ENCODE data around the gene UGCG.

The UGCG gene

DNA sequence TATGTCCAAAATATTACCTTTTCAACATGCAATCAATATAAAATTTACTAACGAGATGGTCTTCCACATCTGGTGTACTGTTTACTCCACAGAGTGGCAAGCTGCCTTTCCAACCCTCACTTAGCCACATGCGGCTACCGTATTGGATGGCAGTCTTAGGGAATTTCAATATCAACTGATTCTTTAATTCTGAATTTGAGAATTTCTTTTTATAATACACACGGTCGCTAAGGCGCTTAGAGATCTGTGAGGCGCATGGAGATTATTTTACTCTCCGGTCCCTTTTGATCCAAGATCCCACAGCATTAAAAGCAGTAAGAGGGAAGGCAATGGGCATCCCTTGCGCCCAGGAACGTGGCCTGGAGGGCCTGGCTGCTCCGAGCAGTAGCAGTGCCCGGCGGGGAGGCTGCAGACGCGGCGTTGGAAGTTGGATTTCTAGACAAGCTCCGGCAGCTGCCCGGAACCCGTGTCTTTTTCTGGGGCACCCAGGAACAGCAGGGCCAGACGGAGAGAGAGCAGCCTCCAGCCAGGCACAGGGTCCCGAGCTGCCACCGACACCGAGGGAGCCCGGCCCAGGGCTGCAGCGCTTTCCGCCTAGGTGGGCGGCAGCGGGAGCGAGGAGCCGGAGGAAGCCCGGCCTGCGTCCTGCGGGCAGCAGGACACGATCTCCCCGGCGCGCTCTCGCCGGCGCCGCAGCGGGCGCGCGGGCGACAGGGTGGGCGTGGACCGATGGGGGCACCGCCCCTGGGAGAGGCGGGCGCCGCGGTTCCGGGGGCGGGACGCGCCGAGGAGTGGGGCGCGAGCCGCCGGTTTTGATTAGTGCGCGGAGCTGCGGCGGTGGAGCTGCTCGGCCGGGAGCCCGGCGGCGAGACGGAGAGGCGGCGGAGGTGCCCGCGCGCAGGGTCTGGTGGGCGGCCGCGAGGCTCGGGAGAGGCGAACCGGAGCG lies at the start of gene UGCG:
Gene UGCG, plus strand, starts transcription at position 819 of the 946 bp plus-strand sequence. CDS start 402 bp downstream, outside the sequence.
- TF ChIP-seq POLR2A (IDR thresholded peaks at IDR 0.05; ENCODE audit: low read length): peak; percentile 98
- no peak for TF ChIP-seq GATA1 (IDR thresholded peaks at IDR 0.05; ENCODE audit: low read depth, low read length)
- peak; percentile 92 to 94 for DNase-seq

- DNase-seq: no peak
- TF ChIP-seq POLR2A (IDR thresholded peaks at IDR 0.05; ENCODE audit: low read length): no peak
- no peak for TF ChIP-seq GATA1 (IDR thresholded peaks at IDR 0.05; ENCODE audit: low read depth, low read length)
Measured at GRCh38 chr9:111851553-111851952, 45.1 kb upstream of the UGCG start.

GRCh38 chr9:111852291-111852690 lies 44.3 kb upstream of the UGCG start:
- DNase-seq: no peak
- TF ChIP-seq GATA1 (IDR thresholded peaks at IDR 0.05; ENCODE audit: low read depth, low read length): no peak
- no peak for TF ChIP-seq POLR2A (IDR thresholded peaks at IDR 0.05; ENCODE audit: low read length)

DNA sequence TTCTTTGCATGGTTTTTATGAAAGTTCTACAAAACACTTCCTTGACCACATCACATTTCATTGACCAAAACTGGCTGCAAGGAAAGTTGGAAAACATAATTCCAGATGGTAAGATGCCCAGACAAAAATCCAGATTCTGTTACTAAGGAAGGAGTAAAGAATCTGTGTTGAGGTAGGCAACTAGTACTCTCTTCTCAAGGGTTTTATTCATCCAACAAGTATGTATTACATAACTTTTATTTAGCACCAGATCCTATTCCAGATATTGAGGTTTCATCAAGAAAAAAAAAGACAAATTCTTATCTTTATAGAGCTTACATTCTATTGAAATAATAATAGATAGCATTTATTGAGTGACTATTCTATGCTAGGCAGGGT lies 43.2 kb upstream of the UGCG start:
- no peak for DNase-seq
- TF ChIP-seq GATA1 (IDR thresholded peaks at IDR 0.05; ENCODE audit: low read depth, low read length): no peak
- TF ChIP-seq POLR2A (IDR thresholded peaks at IDR 0.05; ENCODE audit: low read length): no peak

DNA sequence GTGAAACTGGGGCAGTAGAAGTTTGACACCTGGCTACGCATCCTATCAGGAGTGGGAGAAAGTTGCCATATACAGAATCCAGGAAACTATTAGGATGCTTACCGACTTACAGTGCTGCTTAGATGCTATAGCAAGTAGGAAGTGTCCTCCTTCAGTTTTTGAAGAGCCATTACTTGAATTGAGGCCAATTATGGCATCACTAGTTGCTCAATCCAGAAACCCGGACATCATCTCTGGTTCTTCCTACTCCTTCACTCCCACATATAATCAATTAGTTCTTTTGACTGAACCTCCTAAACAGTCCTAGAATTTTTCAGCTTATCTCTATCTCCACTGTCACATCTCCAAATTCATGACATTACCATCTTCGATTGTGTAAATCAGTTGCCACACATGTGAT lies 41.8 kb upstream of the UGCG start:
- TF ChIP-seq POLR2A (IDR thresholded peaks at IDR 0.05; ENCODE audit: low read length) (no peak), GATA1 (IDR thresholded peaks at IDR 0.05; ENCODE audit: low read depth, low read length) (no peak)
- no peak for DNase-seq

DNA sequence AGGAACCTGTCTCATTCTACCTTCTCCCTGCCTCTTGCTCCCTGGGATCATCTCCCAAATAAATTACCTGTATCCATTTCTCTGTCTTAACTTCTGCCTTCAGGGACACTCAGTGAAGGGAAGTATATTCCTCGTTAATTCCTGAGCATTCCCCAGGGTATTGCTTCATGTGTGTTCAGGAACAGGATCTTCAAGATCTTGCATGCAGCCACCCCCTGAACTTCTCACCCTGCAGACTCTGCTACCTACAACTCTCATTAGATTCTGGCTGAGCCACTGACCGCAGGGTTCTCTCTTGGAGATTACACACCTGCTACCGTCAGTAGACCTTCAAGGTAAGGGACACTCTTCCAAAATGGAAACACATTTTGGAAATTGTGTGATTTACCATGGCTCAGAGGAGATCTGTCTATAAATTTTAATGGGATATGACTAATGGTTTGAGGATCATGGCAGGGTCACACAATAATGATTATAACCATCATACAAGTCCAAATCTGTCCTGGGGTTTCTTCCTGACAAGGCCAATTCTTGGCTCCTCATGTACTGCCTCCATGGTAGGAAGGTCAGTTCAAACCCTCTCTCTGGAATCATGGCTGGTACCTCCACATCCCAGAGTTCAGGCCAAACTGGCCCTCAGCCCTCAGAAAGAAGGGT lies 38.9 kb upstream of the UGCG start:
- no peak for DNase-seq
- no peak for TF ChIP-seq GATA1 (IDR thresholded peaks at IDR 0.05; ENCODE audit: low read depth, low read length)
- TF ChIP-seq POLR2A (IDR thresholded peaks at IDR 0.05; ENCODE audit: low read length): no peak

- no peak for DNase-seq
- no peak for TF ChIP-seq GATA1 (IDR thresholded peaks at IDR 0.05; ENCODE audit: low read depth, low read length)
- TF ChIP-seq POLR2A (IDR thresholded peaks at IDR 0.05; ENCODE audit: low read length): no peak
Measured at GRCh38 chr9:111860443-111860842, 36.2 kb upstream of the UGCG start.

DNA sequence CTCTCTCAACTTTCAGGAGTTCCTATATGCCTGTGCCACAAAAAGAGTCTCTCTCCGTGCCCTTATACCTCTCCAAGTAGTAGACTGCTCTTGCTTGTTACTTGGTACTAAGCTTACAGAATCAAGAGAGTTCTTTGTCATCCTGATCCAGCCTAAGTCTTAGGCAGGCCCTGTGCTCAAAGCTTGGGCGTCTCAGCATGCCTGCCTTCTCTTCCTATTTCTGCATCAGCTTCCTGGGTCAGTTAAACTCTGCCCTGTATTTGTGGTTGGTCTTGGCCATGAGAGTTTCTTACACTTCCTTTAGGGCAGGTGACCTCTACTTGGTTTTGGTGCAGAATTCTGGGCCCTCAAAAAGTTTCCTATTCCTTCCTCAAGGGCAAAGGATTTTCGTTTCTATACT lies 33.0 kb upstream of the UGCG start:
- no peak for TF ChIP-seq GATA1 (IDR thresholded peaks at IDR 0.05; ENCODE audit: low read depth, low read length)
- TF ChIP-seq POLR2A (IDR thresholded peaks at IDR 0.05; ENCODE audit: low read length): no peak
- no peak for DNase-seq

GRCh38 chr9:111866976-111867375 lies 29.6 kb upstream of the UGCG start:
- peak in 1 of 2 experiments; percentile 16 for DNase-seq
- TF ChIP-seq GATA1 (IDR thresholded peaks at IDR 0.05; ENCODE audit: low read depth, low read length): no peak
- TF ChIP-seq POLR2A (IDR thresholded peaks at IDR 0.05; ENCODE audit: low read length): no peak

DNA sequence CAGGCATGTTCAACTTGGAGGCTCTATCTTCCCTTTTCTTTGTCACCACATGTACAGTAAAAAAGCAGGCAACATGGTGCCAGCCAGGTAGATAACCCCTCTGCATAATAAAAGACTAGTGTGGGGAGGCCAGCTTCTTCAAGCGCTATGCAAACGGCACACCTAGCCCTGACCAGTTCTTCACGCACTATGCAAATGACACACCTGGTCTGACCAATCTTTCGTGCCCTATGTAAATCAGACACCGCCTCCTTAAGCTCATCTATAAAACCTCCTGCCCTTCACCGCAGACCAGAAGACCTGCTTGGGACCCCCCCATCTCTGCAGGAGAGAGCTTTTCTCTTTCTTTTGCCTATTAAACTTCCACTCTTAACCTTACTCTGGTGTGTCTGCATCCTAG lies 28.1 kb upstream of the UGCG start:
- TF ChIP-seq GATA1 (IDR thresholded peaks at IDR 0.05; ENCODE audit: low read depth, low read length) (no peak), POLR2A (IDR thresholded peaks at IDR 0.05; ENCODE audit: low read length) (no peak)
- no peak for DNase-seq

DNA sequence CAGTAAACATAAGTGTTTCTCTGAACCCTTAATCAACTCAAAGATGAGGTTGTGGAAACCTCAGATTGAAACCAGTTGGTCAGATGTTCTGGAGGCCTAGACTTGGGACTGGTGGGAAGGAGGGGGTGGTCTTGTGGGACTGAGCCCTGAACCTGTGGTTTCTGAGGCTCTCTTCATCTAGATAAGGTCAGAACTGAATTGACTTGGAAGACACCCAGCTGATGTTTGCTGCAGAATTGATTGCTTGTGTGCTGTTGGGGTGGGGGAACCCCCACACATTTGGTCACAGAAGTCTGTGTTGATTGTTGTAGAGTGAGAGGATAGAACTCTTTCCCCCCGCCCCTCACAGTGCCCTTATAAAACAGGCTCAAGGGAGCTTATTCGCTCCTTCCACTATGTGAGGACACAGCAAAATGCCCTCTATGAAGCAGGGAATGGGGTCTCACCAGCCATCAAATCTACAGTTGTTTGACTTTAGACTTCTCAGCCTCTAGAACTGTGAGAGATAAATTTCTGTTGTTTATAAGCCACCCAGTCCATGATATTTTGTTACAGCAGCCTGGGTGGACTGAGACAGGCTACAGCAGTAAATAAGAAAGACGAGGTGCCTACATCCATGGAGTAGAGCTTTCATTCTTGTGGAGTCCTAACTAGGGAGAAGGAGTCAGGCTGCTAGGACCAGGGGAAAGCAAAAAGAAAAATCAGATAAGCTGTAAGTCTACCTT lies 25.7 kb upstream of the UGCG start:
- DNase-seq: peak in 1 of 2 experiments; percentile 11
- no peak for TF ChIP-seq POLR2A (IDR thresholded peaks at IDR 0.05; ENCODE audit: low read length)
- no peak for TF ChIP-seq GATA1 (IDR thresholded peaks at IDR 0.05; ENCODE audit: low read depth, low read length)

- DNase-seq: no peak
- no peak for TF ChIP-seq POLR2A (IDR thresholded peaks at IDR 0.05; ENCODE audit: low read length)
- TF ChIP-seq GATA1 (IDR thresholded peaks at IDR 0.05; ENCODE audit: low read depth, low read length): no peak
Measured at GRCh38 chr9:111871499-111871855, 25.1 kb upstream of the UGCG start.

DNA sequence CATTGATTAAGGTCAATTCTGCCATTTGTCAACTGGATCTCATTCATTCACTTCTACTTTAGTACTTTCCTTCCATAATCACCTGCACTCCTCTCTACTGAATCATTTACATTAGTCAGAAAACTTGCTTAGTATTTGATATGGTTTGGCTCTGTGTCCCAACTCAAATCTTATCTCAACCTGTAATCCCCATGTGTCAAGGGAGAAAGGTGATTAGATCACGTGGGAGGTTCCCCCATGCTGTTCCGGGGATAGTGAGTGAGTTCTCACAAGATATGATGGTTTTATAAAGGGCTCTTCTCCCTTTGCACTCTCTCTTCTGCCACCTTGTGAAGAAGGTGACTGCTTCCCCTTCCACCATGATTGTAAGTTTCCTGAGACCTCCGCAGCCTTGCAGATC lies 23.7 kb upstream of the UGCG start:
- DNase-seq: peak in 1 of 2 experiments; percentile 10
- TF ChIP-seq GATA1 (IDR thresholded peaks at IDR 0.05; ENCODE audit: low read depth, low read length) (no peak), POLR2A (IDR thresholded peaks at IDR 0.05; ENCODE audit: low read length) (no peak)

DNA sequence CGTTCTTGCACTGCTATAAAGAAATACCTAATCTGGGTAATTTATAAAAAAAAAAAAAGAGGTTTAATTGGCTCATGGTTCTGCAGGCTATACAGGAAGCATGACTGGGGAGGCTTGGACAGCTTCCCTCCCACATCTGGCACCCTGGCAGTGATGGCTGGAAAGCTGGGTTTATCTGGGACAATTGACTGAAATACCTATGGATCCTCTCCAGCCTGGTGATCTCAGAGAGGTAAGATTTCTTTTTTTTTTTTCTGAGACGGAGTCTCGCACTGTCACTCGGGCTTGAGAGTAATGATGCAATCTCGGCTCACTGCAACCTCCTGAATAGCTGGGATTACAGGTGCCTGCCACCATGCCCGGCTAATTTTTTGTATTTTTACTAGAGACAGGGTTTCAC lies 22.7 kb upstream of the UGCG start:
- no peak for TF ChIP-seq GATA1 (IDR thresholded peaks at IDR 0.05; ENCODE audit: low read depth, low read length)
- no peak for TF ChIP-seq POLR2A (IDR thresholded peaks at IDR 0.05; ENCODE audit: low read length)

More for the DNA sequence above, 22.7 kb upstream of the UGCG start:
- DNase-seq: no peak
